Keratinocyte (primary cell): Measurements from ENCODE around the gene HDLBP. TPM values are rescaled to one million over a fixed set of nuclear protein-coding genes. Genes with fewer than 3 reads are reported as not detected.

Experiments used
- DNase-seq: peaks from one replicate; pipeline ENCODE4 v3.0.0-alpha.2; 2011; ENCODE audit warnings: low read depth, missing footprints, low spot score
- FAIRE-seq: peaks from 2 replicates; lab custom pipeline; 2011; peaks lifted over from hg19 to GRCh38; lab: Jason Lieb, UNC
- H2AFZ ChIP-seq: 2 replicates; pipeline ENCODE4 v1.6.0; 2012; ENCODE audit warnings: low read length, control low read depth, inconsistent platforms; ENCODE audit not compliant: control insufficient read depth
- H3K27ac ChIP-seq: 2 replicates; pipeline ENCODE4 v1.5.1; 2011; ENCODE audit warnings: low read length; ENCODE audit not compliant: control insufficient read depth, insufficient read depth
- H3K27me3 ChIP-seq: 3 replicates; pipeline ENCODE4 v1.6.0; 2011; ENCODE audit warnings: low read length; ENCODE audit not compliant: control insufficient read depth, insufficient read depth; ENCODE audit errors: extremely low read depth
- H3K36me3 ChIP-seq, 2 experiments: 2 replicates in 1 of 2; 3 replicates in 1 of 2; pipeline ENCODE4 v1.5.1; 2011; ENCODE audit warnings: low read length in 2 of 2, mild to moderate bottlenecking in 1 of 2; ENCODE audit not compliant: control insufficient read depth in 2 of 2, insufficient read depth in 2 of 2; ENCODE audit errors: extremely low read depth in 1 of 2
- H3K4me1 ChIP-seq: 3 replicates; pipeline ENCODE4 v1.5.1; 2011; ENCODE audit warnings: low read length; ENCODE audit not compliant: control insufficient read depth, insufficient read depth; ENCODE audit errors: extremely low read depth
- H3K4me2 ChIP-seq: 3 replicates; pipeline ENCODE4 v1.6.0; 2011; ENCODE audit warnings: low read depth, low read length; ENCODE audit not compliant: control insufficient read depth, insufficient read depth; ENCODE audit errors: extremely low read depth
- H3K4me3 ChIP-seq, 3 experiments: fragments of 200-600 bp in 1 of 3; sonication (generic) in 1 of 3; 2 replicates in 2 of 3; 3 replicates in 1 of 3; pipeline ENCODE4 v1.5.1; 2011 to 2016; ENCODE audit warnings: low read length in 3 of 3, mild to moderate bottlenecking in 3 of 3, control low read depth in 2 of 3, inconsistent platforms in 1 of 3, low read depth in 1 of 3, mixed read lengths in 1 of 3, mixed run types in 1 of 3, moderate library complexity in 1 of 3; ENCODE audit not compliant: control insufficient read depth in 2 of 3, insufficient read depth in 2 of 3; ENCODE audit errors: extremely low read depth in 1 of 3
- H3K79me2 ChIP-seq: 2 replicates; pipeline ENCODE4 v1.6.0; 2012; ENCODE audit warnings: low read length; ENCODE audit not compliant: control insufficient read depth, insufficient read depth
- H3K9ac ChIP-seq: 3 replicates; pipeline ENCODE4 v1.6.0; 2011; ENCODE audit warnings: low read length; ENCODE audit not compliant: control insufficient read depth, insufficient read depth; ENCODE audit errors: extremely low read depth
- H3K9me1 ChIP-seq: 3 replicates; pipeline ENCODE4 v1.6.0; 2011; ENCODE audit warnings: low read length; ENCODE audit not compliant: control insufficient read depth, insufficient read depth; ENCODE audit errors: extremely low read depth
- H3K9me3 ChIP-seq: 2 replicates; pipeline ENCODE4 v1.5.1; 2012; ENCODE audit warnings: low read depth, low read length; ENCODE audit not compliant: control insufficient read depth
- H4K20me1 ChIP-seq: 3 replicates; pipeline ENCODE4 v1.6.0; 2011; ENCODE audit warnings: low read length; ENCODE audit not compliant: control insufficient read depth, insufficient read depth; ENCODE audit errors: extremely low read depth
- EZH2 ChIP-seq: IDR thresholded peaks from one replicate; pipeline ENCODE4 v1.6.1; 2012; ENCODE audit warnings: inconsistent platforms, mild to moderate bottlenecking, low read length, moderate library complexity
- dilution Hi-C: fragments of 300-500 bp; cut with MboI; formaldehyde crosslinking; loops from one replicate; pipeline ENCODE4 v1.7.0; 2020; ENCODE audit warnings: low sequenced_read_pairs; ENCODE audit not compliant: extremely low pct_ligation_motif_present
- polyA plus RNA-seq, 5 experiments: library from polyadenylated mRNA; depleted of rRNA in 3 of 5; stranded (reverse) in 3 of 5; stranded (forward) in 1 of 5; unstranded in 1 of 5; fragments of >200 nt; gene quantifications; 1 replicate in 1 of 5; 2 replicates in 3 of 5; 3 replicates in 1 of 5; pipeline versions ENCODE4 v1.2.1 to v1.2.3, GENCODE V29; 2011 to 2012; ENCODE audit warnings: missing spikeins in 2 of 5, low read depth in 1 of 5, low replicate concordance in 1 of 5
- TF ChIP-seq, protein P1 (sequence below), 3 experiments: IDR thresholded peaks in 1 of 3; conservative IDR thresholded peaks in 1 of 3; optimal IDR thresholded peaks in 1 of 3; 2 replicates in 2 of 3; 3 replicates in 1 of 3; pipeline versions ENCODE3 to v1.5.1; 2011; ENCODE audit warnings: low read length in 3 of 3, mild to moderate bottlenecking in 3 of 3, moderate library complexity in 2 of 3, control low read depth in 1 of 3, inconsistent platforms in 1 of 3; ENCODE audit not compliant: insufficient read depth in 2 of 3; ENCODE audit errors: extremely low read depth in 1 of 3

HDLBP gene
- polyA plus RNA-seq, 1 donor (not counting 4 experiments of a cell fraction or from before 2014, with no cell fraction given), result 289 TPM

DNA sequence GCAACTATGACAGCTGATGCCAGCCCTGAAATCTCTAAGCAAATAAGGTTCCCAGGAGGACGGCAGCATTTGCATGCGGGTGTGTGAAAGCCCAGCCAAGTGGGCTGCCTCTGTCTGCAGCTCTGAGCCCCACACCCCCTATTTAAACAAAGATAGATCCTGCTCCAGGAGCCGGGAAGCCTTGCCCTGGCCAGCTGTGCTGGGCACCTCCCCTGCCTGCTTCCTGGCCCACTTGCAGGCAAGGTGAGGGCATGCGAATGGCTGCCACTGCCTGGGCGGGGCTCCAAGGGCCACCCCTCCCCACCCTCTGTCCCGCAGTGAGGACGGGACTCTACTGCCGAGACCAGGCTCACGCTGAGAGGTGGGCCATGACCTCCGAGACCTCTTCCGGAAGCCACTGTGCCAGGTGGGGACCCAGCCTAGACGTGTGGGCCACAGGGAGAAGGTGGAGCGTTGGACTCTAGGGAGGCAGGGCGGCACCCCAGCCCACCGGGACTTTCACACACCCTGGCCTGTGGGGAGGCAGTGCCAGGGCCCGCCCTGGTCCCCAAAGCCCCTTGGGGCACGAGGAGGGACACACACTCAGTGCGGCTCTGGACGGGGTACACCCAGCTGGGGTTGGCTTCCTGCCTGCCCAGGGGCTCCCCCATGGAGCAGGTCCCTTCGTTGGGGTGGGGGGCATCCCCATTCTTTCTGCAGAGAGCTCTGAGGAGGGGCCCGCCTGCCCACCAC is 126.9 kb downstream of the HDLBP start, which contains the start of gene ANO7:
Gene ANO7, plus strand, starts transcription at position 317 of the 732 bp plus-strand sequence. CDS start 1,387 bp downstream, outside the sequence.
- no peak within 1 kb of the TSS for H3K9ac ChIP-seq
- no peak within 1 kb of the TSS for H2AFZ ChIP-seq
- peaks cover 25% of the 10 kb centered on the region for H3K27me3 ChIP-seq
- H3K4me1 ChIP-seq, result no peaks in the 10 kb centered on the region
- TF ChIP-seq EZH2, result no peak
- TF ChIP-seq, protein P1, sequence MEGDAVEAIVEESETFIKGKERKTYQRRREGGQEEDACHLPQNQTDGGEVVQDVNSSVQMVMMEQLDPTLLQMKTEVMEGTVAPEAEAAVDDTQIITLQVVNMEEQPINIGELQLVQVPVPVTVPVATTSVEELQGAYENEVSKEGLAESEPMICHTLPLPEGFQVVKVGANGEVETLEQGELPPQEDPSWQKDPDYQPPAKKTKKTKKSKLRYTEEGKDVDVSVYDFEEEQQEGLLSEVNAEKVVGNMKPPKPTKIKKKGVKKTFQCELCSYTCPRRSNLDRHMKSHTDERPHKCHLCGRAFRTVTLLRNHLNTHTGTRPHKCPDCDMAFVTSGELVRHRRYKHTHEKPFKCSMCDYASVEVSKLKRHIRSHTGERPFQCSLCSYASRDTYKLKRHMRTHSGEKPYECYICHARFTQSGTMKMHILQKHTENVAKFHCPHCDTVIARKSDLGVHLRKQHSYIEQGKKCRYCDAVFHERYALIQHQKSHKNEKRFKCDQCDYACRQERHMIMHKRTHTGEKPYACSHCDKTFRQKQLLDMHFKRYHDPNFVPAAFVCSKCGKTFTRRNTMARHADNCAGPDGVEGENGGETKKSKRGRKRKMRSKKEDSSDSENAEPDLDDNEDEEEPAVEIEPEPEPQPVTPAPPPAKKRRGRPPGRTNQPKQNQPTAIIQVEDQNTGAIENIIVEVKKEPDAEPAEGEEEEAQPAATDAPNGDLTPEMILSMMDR (optimal IDR thresholded peaks at IDR 0.05 in 1 of 3, IDR thresholded peaks at IDR 0.05 in 1 of 3, conservative IDR thresholded peaks at IDR 0.05 in 1 of 3; ENCODE audit: extremely low read depth in 1 of 3, insufficient read depth in 2 of 3, low read length in 3 of 3), result no peak
- FAIRE-seq, result no peak
- no peak within 1 kb of the TSS for H3K4me2 ChIP-seq
- H3K9me1 ChIP-seq, result no peaks in the 10 kb centered on the region
- dilution Hi-C loops, result no loop called here
- no peaks in the 10 kb centered on the region for H3K9me3 ChIP-seq
- no peak for DNase-seq
- H3K79me2 ChIP-seq, result no peaks in the 10 kb centered on the region
- no peak within 1 kb of the TSS for H3K27ac ChIP-seq
- H3K36me3 ChIP-seq, result peaks cover 0 to under 1% of the 10 kb centered on the region in 2 experiments
- no peaks in the 10 kb centered on the region for H4K20me1 ChIP-seq
- H3K4me3 ChIP-seq, result no peak within 1 kb of the TSS

DNA sequence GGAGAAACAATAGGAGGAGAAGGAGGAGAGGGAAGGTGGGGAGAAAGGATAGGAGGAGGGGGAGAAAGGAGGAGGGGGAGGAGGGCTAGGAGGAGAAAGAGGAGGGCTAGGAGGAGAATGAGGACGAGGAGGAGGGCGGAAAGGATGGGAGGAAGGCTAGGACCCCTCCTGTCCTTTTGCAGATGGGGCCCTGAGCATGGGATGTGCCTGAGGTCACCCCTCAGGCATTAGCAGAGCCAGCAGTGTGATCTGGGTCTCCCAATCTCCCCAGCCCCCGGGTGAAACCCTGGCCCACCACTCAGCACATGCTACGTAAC is 127.6 kb downstream of the HDLBP start:
- H3K27me3 ChIP-seq, result peaks cover 25% of the 10 kb centered on the region
- DNase-seq (no peak), FAIRE-seq (no peak)
- H3K9me3 ChIP-seq, result no peaks in the 10 kb centered on the region
- no peak overlapping the region for H3K4me3 ChIP-seq
- TF ChIP-seq, protein P1 (optimal IDR thresholded peaks at IDR 0.05 in 1 of 3, IDR thresholded peaks at IDR 0.05 in 1 of 3, conservative IDR thresholded peaks at IDR 0.05 in 1 of 3; ENCODE audit: extremely low read depth in 1 of 3, insufficient read depth in 2 of 3, low read length in 3 of 3), result no peak
- no peak for TF ChIP-seq EZH2
- no peaks in the 10 kb centered on the region for H3K9me1 ChIP-seq
- H3K4me2 ChIP-seq, result no peak overlapping the region
- H3K27ac ChIP-seq, result no peak overlapping the region
- dilution Hi-C loops, result no loop called here
- H4K20me1 ChIP-seq, result no peaks in the 10 kb centered on the region
- no peaks in the 10 kb centered on the region for H3K79me2 ChIP-seq
- H2AFZ ChIP-seq, result no peak overlapping the region
- H3K9ac ChIP-seq, result no peak overlapping the region
- H3K4me1 ChIP-seq, result no peaks in the 10 kb centered on the region
- peaks cover 0 to 1% of the 10 kb centered on the region in 2 experiments for H3K36me3 ChIP-seq
